Neutrophil (primary cell): ENCODE measurements around the gene EGLN1.
"Not testable (repeated sequence)": the region's sequence is repeated elsewhere in the genome, so short reads cannot be mapped to it uniquely, and the experiment has no call there.

Source experiments
- H3K27ac ChIP-seq: fragments of 200-600 bp; sonication (generic); 2 replicates; pipeline ENCODE4 v1.5.1; 2016; ENCODE audit warnings: mild to moderate bottlenecking, moderate library complexity
- H3K27me3 ChIP-seq: fragments of 200-600 bp; sonication (generic); 2 replicates; pipeline ENCODE4 v1.6.0; 2016; ENCODE audit warnings: mild to moderate bottlenecking
- H3K36me3 ChIP-seq: fragments of 200-600 bp; sonication (generic); 2 replicates; pipeline ENCODE4 v1.5.1; 2017
- H3K4me1 ChIP-seq, 2 experiments: fragments of 200-600 bp in 1 of 2; sonication (generic) in 1 of 2; 1 replicate in 1 of 2; 2 replicates in 1 of 2; pipeline versions ENCODE4 v1.5.1 to v1.6.1; 2013 to 2016; ENCODE audit warnings: low read depth in 1 of 2, low read length in 1 of 2, mild to moderate bottlenecking in 1 of 2, moderate library complexity in 1 of 2; ENCODE audit not compliant: control insufficient read depth in 1 of 2, insufficient read depth in 1 of 2
- H3K4me3 ChIP-seq, 2 experiments: fragments of 200-600 bp in 1 of 2; sonication (generic) in 1 of 2; 1 replicate in 1 of 2; 2 replicates in 1 of 2; pipeline ENCODE4 v1.5.1; 2013 to 2016; ENCODE audit warnings: low read depth in 1 of 2, low read length in 1 of 2, mild to moderate bottlenecking in 1 of 2, moderate library complexity in 1 of 2
- H3K9me3 ChIP-seq: fragments of 200-600 bp; sonication (generic); 2 replicates; pipeline ENCODE4 v1.5.1; 2016
- CTCF ChIP-seq: fragments of 200-600 bp; sonication (generic); IDR thresholded peaks from 2 replicates; pipeline ENCODE4 v1.5.1; 2016; ENCODE audit warnings: antibody characterized with exemption

The EGLN1 gene

GRCh38 chr1:231460614-231461013 lies 38.5 kb upstream of the EGLN1 start:
- Histone ChIP-seq H3K27ac (no peak overlapping the region), H3K9me3 (no peaks in the 10 kb centered on the region)

DNA sequence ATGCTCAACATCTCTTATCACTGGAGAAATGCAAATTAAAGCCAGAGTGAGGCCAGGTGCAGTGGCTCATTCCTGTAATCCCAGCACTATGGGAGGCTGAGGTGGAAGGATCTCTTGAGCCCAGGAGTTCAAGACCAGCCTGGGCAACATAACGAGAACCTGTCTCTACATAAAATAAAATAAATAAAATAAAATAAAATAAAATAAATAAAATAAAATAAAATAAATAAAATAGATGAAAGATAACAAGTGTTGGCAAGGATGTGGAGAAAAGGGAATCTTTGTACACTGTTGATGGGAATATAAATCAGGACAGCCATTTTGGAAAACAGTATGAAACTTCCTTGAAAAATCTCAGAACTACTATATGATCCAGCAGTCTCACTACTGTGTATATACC lies 37.4 kb upstream of the EGLN1 start:
- not testable (repeated sequence) for H3K36me3 ChIP-seq, H3K4me3 ChIP-seq, H3K27ac ChIP-seq, H3K9me3 ChIP-seq
- Histone ChIP-seq H3K27me3 (peaks cover 80% of the 10 kb centered on the region), H3K4me1 (peaks cover 12% of the 10 kb centered on the region in 2 experiments)

More at GRCh38 chr1:231460614-231461013, 38.5 kb upstream of the EGLN1 start:
- H3K4me1 ChIP-seq = peaks cover 12% of the 10 kb centered on the region in 2 experiments
- peaks cover 85% of the 10 kb centered on the region for H3K27me3 ChIP-seq
- peak overlapping the region in 1 of 2 experiments; percentile 17 for H3K4me3 ChIP-seq
- no peaks in the 10 kb centered on the region for H3K36me3 ChIP-seq
- no peak for TF ChIP-seq CTCF

- H3K9me3 ChIP-seq, H3K4me3 ChIP-seq, H3K27ac ChIP-seq, H3K36me3 ChIP-seq: not testable (repeated sequence)
- peaks cover 12% of the 10 kb centered on the region in 2 experiments for H3K4me1 ChIP-seq
- peaks cover 68% of the 10 kb centered on the region for H3K27me3 ChIP-seq
Observed at GRCh38 chr1:231457956-231458355, 35.9 kb upstream of the EGLN1 start.

DNA sequence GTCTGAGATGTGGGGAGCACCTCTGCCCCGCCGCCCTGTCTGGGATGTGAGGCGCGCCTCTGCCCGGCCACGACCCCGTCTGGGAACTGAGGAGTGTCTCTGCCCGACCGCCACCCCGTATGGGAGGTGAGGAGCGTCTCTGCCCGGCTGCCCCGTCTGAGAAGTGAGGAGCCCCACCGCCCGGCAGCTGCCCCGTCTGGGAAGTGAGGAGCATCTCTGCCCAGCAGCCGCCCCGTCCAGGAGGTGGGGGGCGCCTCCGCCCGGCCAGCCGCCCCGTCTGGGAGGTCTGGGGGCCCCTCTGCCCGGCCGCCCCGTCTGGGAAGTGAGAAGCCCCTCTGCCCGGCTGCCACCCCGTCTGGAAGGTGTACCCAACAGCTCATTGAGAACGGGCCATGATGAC lies 32.0 kb upstream of the EGLN1 start:
- H3K4me1 ChIP-seq, H3K27ac ChIP-seq, H3K4me3 ChIP-seq, H3K9me3 ChIP-seq, H3K36me3 ChIP-seq: not testable (repeated sequence)
- peaks cover 77% of the 10 kb centered on the region for H3K27me3 ChIP-seq

DNA sequence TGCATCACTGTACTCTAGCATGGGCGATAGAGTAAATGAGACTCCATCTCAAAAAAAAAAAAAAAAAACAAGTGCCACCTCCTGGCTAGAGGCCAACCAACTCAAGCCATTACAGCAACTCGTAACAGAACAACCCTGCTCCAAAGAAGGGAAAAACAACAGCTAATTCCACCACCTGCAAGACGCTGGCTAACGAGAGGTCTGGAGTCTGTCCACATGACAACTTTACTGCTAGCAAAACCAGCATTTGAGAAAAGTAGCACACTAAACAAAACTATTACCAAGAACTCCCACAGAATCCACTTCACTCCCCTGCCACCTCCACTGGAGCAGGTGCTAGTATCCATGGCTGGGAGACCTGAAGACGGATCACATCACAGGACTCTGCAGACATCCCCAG lies 24.1 kb upstream of the EGLN1 start:
- H3K4me3 ChIP-seq = no peak overlapping the region
- no peaks in the 10 kb centered on the region for H3K4me1 ChIP-seq
- H3K9me3 ChIP-seq = no peaks in the 10 kb centered on the region
- peaks cover 95% of the 10 kb centered on the region for H3K27me3 ChIP-seq
- no peak overlapping the region for H3K27ac ChIP-seq
- TF ChIP-seq CTCF = no peak
- no peaks in the 10 kb centered on the region for H3K36me3 ChIP-seq

DNA sequence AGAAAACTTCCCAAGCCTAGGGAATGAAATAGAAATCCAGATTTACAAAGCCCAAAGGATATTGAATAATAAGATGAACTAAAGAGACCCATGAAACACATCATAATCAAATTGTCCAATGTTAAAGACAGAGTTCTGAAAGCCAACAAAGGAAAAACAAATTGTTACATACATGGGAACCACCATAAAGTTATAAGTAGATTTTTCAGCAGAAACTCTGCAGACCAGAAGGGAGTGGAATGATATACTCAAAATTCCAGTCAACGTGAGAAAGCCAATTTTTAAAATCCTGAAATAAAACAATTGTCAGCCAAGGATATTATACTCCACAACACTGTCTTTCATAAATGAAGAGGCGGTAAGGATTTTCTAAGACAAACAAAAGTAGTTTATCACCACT lies 22.0 kb upstream of the EGLN1 start:
- TF ChIP-seq CTCF = no peak
- Histone ChIP-seq H3K27me3 (peaks cover 95% of the 10 kb centered on the region), H3K27ac (no peak overlapping the region), H3K4me1 (no peaks in the 10 kb centered on the region), H3K4me3 (no peak overlapping the region), H3K36me3 (no peaks in the 10 kb centered on the region), H3K9me3 (no peaks in the 10 kb centered on the region)

DNA sequence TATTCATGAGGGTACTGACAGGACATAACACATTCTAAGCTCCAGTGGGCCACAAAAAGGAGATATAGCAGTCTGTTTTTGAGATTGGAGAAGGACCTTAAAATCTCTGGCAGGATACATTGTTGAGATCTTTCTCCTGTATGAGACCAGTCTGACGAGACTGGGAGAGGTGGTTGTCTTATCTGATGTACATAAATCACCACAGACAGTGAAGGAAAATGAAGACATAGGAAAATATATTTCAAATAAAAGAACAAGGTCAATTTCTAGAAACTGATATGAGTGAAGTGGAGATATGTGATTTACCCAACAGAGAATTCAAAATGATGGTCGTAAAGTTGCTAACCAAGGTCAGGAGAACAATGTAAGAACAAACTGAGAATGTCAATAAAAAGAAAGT lies 21.3 kb upstream of the EGLN1 start:
- no peak for TF ChIP-seq CTCF
- Histone ChIP-seq H3K4me1 (no peaks in the 10 kb centered on the region), H3K27ac (no peak overlapping the region), H3K27me3 (peaks cover 95% of the 10 kb centered on the region), H3K36me3 (no peaks in the 10 kb centered on the region), H3K4me3 (no peak overlapping the region), H3K9me3 (no peaks in the 10 kb centered on the region)
